BLaER1 (cell line): ENCODE measurements around the gene FUT3.
"Not testable (repeated sequence)": the region's sequence is repeated elsewhere in the genome, so short reads cannot be mapped to it uniquely, and the experiment has no call there.

Experiments used
- H3K27ac ChIP-seq: shearing (Covaris generic); formaldehyde crosslinking; 2 replicates; pipeline ENCODE4 v1.8.1; 2022
- H3K27me3 ChIP-seq: shearing (Covaris generic); formaldehyde crosslinking; 2 replicates; pipeline ENCODE4 v1.8.1; 2022
- H3K36me3 ChIP-seq: shearing (Covaris generic); formaldehyde crosslinking; 2 replicates; pipeline ENCODE4 v1.8.1; 2022
- H3K4me1 ChIP-seq: shearing (Covaris generic); formaldehyde crosslinking; 2 replicates; pipeline ENCODE4 v1.8.1; 2022
- H3K4me2 ChIP-seq: shearing (Covaris generic); formaldehyde crosslinking; 2 replicates; pipeline ENCODE4 v1.8.1; 2022
- H3K4me3 ChIP-seq: shearing (Covaris generic); formaldehyde crosslinking; 2 replicates; pipeline ENCODE4 v1.8.1; 2022
- H3K9ac ChIP-seq: shearing (Covaris generic); formaldehyde crosslinking; 2 replicates; pipeline ENCODE4 v1.8.1; 2022
- H3K9me3 ChIP-seq: shearing (Covaris generic); formaldehyde crosslinking; 2 replicates; pipeline ENCODE4 v1.8.1; 2022
- H4K20me1 ChIP-seq: shearing (Covaris generic); formaldehyde crosslinking; 2 replicates; pipeline ENCODE4 v1.8.1; 2022
- Cebpa-rat ChIP-seq: shearing (Covaris generic); IDR thresholded peaks from 2 replicates; pipeline ENCODE4 v1.8.1; 2022

Gene FUT3

GRCh38 chr19:5882421-5882968, 31.2 kb upstream of the FUT3 start:
- H3K4me1 ChIP-seq = peaks cover 19% of the 10 kb centered on the region
- no peak overlapping the region for H3K4me2 ChIP-seq
- no peak overlapping the region for H3K9ac ChIP-seq
- H3K27me3 ChIP-seq = no peaks in the 10 kb centered on the region
- no peaks in the 10 kb centered on the region for H3K36me3 ChIP-seq
- no peak overlapping the region for H3K4me3 ChIP-seq
- no peaks in the 10 kb centered on the region for H4K20me1 ChIP-seq
- H3K9me3 ChIP-seq = no peaks in the 10 kb centered on the region
- no peak for TF ChIP-seq Cebpa-rat
- no peak overlapping the region for H3K27ac ChIP-seq

- Histone ChIP-seq H3K36me3 (no peaks in the 10 kb centered on the region), H3K4me1 (peaks cover 20% of the 10 kb centered on the region), H4K20me1 (no peaks in the 10 kb centered on the region), H3K9me3 (no peaks in the 10 kb centered on the region), H3K4me2 (no peak overlapping the region), H3K27ac (no peak overlapping the region), H3K4me3 (no peak overlapping the region), H3K9ac (no peak overlapping the region), H3K27me3 (no peaks in the 10 kb centered on the region)
- TF ChIP-seq Cebpa-rat = no peak
Measured at GRCh38 chr19:5881543-5882299, 30.5 kb upstream of the FUT3 start.

GRCh38 chr19:5880604-5881078, 29.4 kb upstream of the FUT3 start:
- H3K4me2 ChIP-seq = peak overlapping the region; percentile 42
- no peak overlapping the region for H3K9ac ChIP-seq
- no peaks in the 10 kb centered on the region for H3K27me3 ChIP-seq
- peaks cover 20% of the 10 kb centered on the region for H3K4me1 ChIP-seq
- no peak for TF ChIP-seq Cebpa-rat
- H4K20me1 ChIP-seq = no peaks in the 10 kb centered on the region
- no peak overlapping the region for H3K27ac ChIP-seq
- no peak overlapping the region for H3K4me3 ChIP-seq
- H3K9me3 ChIP-seq = no peaks in the 10 kb centered on the region
- no peaks in the 10 kb centered on the region for H3K36me3 ChIP-seq

- Histone ChIP-seq H3K27ac (no peak overlapping the region), H3K4me2 (no peak overlapping the region), H3K9ac (no peak overlapping the region), H3K27me3 (no peaks in the 10 kb centered on the region), H3K4me3 (no peak overlapping the region), H3K4me1 (peaks cover 20% of the 10 kb centered on the region), H3K9me3 (no peaks in the 10 kb centered on the region), H3K36me3 (no peaks in the 10 kb centered on the region), H4K20me1 (no peaks in the 10 kb centered on the region)
- TF ChIP-seq Cebpa-rat = no peak
Measured at GRCh38 chr19:5880196-5880595, 28.9 kb upstream of the FUT3 start.

GRCh38 chr19:5877882-5878281, 26.6 kb upstream of the FUT3 start:
- no peak for TF ChIP-seq Cebpa-rat
- Histone ChIP-seq H3K27ac (no peak overlapping the region), H3K4me2 (0 out of 2 replicates have a peak overlapping the region, but pooled peaks have one; percentile 11), H3K27me3 (no peaks in the 10 kb centered on the region), H3K4me3 (no peak overlapping the region), H3K9ac (no peak overlapping the region), H3K9me3 (no peaks in the 10 kb centered on the region), H4K20me1 (no peaks in the 10 kb centered on the region), H3K36me3 (no peaks in the 10 kb centered on the region), H3K4me1 (peaks cover 20% of the 10 kb centered on the region)

GRCh38 chr19:5877427-5877826, 26.2 kb upstream of the FUT3 start:
- Histone ChIP-seq H3K27ac (no peak overlapping the region), H3K9me3 (no peaks in the 10 kb centered on the region), H3K36me3 (no peaks in the 10 kb centered on the region), H3K9ac (no peak overlapping the region), H3K4me1 (peaks cover 20% of the 10 kb centered on the region), H3K27me3 (no peaks in the 10 kb centered on the region), H3K4me3 (no peak overlapping the region), H4K20me1 (no peaks in the 10 kb centered on the region), H3K4me2 (0 out of 2 replicates have a peak overlapping the region, but pooled peaks have one; percentile 11)
- TF ChIP-seq Cebpa-rat = no peak

DNA sequence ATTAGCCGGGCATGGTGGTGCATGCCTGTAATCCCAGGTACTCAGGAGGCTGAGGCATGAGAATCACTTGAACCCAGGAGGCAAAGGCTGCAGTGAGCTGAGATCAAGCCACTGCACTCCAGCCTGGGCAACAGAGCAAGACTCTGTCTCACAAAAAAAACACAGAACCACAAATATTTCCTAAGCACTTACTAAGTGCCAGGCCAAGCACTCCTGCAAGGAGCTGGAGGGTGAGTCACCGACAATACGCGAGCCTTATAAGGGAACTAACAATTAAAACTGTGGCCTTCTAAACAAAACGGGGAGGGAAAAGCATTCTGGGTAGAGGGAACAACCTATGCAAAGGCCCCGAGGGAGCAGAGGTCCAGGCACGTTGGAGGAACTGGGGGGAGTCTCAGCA, 23.2 kb upstream of the FUT3 start:
- H3K36me3 ChIP-seq, H3K4me2 ChIP-seq, H3K27ac ChIP-seq, H3K9me3 ChIP-seq, H3K9ac ChIP-seq, H3K27me3 ChIP-seq, H3K4me1 ChIP-seq, H3K4me3 ChIP-seq, H4K20me1 ChIP-seq: not testable (repeated sequence)

DNA sequence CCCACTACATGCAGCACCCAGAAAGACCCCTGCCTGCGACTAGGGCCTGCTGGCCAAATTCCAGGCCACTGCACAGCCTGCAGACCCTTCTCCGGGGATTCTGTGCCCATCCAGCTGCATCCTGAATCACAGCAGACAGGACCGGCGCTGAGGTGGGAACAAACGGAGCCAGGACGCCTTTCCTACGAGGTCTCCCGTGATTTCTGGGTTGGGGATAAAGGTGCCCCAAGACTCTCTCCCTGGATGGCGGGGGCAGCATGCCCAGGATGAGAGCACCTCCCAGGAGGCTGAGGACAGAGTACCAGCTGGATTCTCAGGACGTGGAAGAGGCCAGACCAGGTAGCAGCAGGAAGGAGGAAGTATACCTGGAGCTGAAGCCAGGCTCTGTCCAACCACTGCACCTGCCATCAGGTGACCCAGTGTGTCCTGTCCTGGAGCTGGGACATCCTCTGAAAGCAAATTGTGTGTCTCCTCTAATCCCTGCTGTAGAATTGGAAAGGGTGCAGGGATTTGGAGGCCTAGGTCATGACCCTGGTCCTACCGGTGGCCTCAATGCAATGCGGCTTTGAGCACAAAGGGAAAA, 22.5 kb upstream of the FUT3 start:
- Histone ChIP-seq H3K27me3 (no peaks in the 10 kb centered on the region), H3K9me3 (no peaks in the 10 kb centered on the region), H4K20me1 (no peaks in the 10 kb centered on the region)

DNA sequence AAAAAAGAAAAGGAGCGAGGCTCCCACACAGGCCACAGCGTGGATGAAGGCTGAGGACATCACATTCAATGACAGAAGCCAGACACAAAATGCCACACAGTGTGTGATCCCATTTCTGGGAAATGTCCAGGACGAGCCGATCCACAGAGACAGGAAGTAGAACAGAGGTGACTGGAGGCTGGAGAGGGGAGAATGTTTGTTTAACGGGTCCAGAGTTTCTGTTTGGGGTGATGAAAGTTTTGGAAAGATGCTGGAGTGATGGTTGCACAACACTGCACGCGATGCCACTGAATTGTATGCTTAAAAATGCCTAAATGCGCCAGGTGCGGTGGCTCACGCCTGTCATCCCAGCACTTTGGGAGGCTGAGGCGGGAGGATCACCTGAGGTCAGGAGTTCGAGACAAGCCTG, 19.7 kb upstream of the FUT3 start:
- H3K9ac ChIP-seq = no peak overlapping the region
- H3K4me2 ChIP-seq = no peak overlapping the region
- no peaks in the 10 kb centered on the region for H3K9me3 ChIP-seq
- no peaks in the 10 kb centered on the region for H3K27me3 ChIP-seq
- no peaks in the 10 kb centered on the region for H3K36me3 ChIP-seq
- no peak overlapping the region for H3K4me3 ChIP-seq
- H4K20me1 ChIP-seq = no peaks in the 10 kb centered on the region
- no peak for TF ChIP-seq Cebpa-rat
- H3K4me1 ChIP-seq = no peaks in the 10 kb centered on the region
- H3K27ac ChIP-seq = no peak overlapping the region

More for the DNA sequence above, 22.5 kb upstream of the FUT3 start:
- Histone ChIP-seq H3K4me2 (no peak overlapping the region), H3K4me3 (no peak overlapping the region), H3K27ac (no peak overlapping the region), H3K4me1 (0 out of 2 replicates have a peak, but pooled peaks cover 6% of the 10 kb centered on the region), H3K9ac (no peak overlapping the region), H3K36me3 (no peaks in the 10 kb centered on the region)
- no peak for TF ChIP-seq Cebpa-rat
